H1 (cell line): ENCODE results near the gene BAD. TPM values are rescaled to one million over a fixed set of nuclear protein-coding genes. Genes with fewer than 3 reads are reported as not detected.

ENCODE experiments used
- CTCF ChIA-PET: fragments of 300-600 bp; sonication (Branson Sonifier 250); formaldehyde crosslinking; loops from one replicate; lab custom pipeline; 2021; ENCODE audit not compliant: partially characterized antibody; lab: Charles Lee
- POLR2A ChIA-PET: fragments of 300-600 bp; sonication (Branson Sonifier 250); formaldehyde crosslinking; loops from one replicate; lab custom pipeline; 2021; ENCODE audit warnings: inconsistent platforms; ENCODE audit not compliant: partially characterized antibody; lab: Charles Lee
- DNase-seq, 2 experiments: peaks; one replicate each; pipeline versions ENCODE4 v3.0.0 to v3.0.0-alpha.2; 2010 to 2022; ENCODE audit warnings: low spot score in 2 of 2, low read depth in 1 of 2, mixed read lengths in 1 of 2
- FAIRE-seq: peaks from 2 replicates; lab custom pipeline; 2011; peaks lifted over from hg19 to GRCh38; lab: Jason Lieb, UNC
- H2AFZ ChIP-seq: 2 replicates; pipeline ENCODE4 v1.8.1; 2012; ENCODE audit warnings: low read length, inconsistent platforms
- H2AK5ac ChIP-seq: 2 replicates; pipeline ENCODE4 v1.6.1; 2013; ENCODE audit warnings: low read depth, low read length
- H2BK120ac ChIP-seq: replicated peaks from 2 replicates; pipeline ENCODE3; 2013; ENCODE audit warnings: low read depth, low read length, inconsistent platforms
- H2BK12ac ChIP-seq: 2 replicates; pipeline ENCODE4 v1.6.1; 2013; ENCODE audit warnings: low read depth, low read length
- H2BK15ac ChIP-seq: 2 replicates; pipeline ENCODE4 v1.6.1; 2013; ENCODE audit warnings: low read length
- H2BK20ac ChIP-seq: 2 replicates; pipeline ENCODE4 v1.6.1; 2013; ENCODE audit warnings: low read length
- H2BK5ac ChIP-seq: 2 replicates; pipeline ENCODE4 v1.6.1; 2013; ENCODE audit warnings: low read depth, low read length
- H3K14ac ChIP-seq: 2 replicates; pipeline ENCODE4 v1.6.1; 2013; ENCODE audit warnings: inconsistent platforms; ENCODE audit not compliant: insufficient read length
- H3K18ac ChIP-seq: 2 replicates; pipeline ENCODE4 v1.6.1; 2013; ENCODE audit warnings: low read length; ENCODE audit errors: extremely low read depth
- H3K23ac ChIP-seq: 2 replicates; pipeline ENCODE4 v1.6.1; 2013; ENCODE audit warnings: inconsistent platforms; ENCODE audit not compliant: insufficient read length
- H3K23me2 ChIP-seq: 2 replicates; pipeline ENCODE4 v1.6.1; 2013; ENCODE audit warnings: low read depth, low read length
- H3K27ac ChIP-seq: 2 replicates; pipeline ENCODE4 v1.6.1; 2011; ENCODE audit warnings: low read depth, low read length, inconsistent platforms
- H3K27me3 ChIP-seq, 4 experiments: replicated peaks in 1 of 4; 1 replicate in 1 of 4; 2 replicates in 3 of 4; pipeline versions ENCODE4 v1.6.1 to v1.8.1; 2011 to 2013; ENCODE audit warnings: low read length in 3 of 4, mild to moderate bottlenecking in 3 of 4, inconsistent platforms in 2 of 4, mixed read lengths in 2 of 4, moderate library complexity in 1 of 4; ENCODE audit not compliant: control insufficient read depth in 3 of 4, insufficient read depth in 3 of 4; ENCODE audit errors: extremely low read depth in 1 of 4
- H3K36me3 ChIP-seq, 4 experiments: 2 replicates each; pipeline versions ENCODE4 v1.6.1 to v1.8.1; 2011 to 2013; ENCODE audit warnings: mild to moderate bottlenecking in 4 of 4, low read length in 3 of 4, moderate library complexity in 2 of 4, control low read depth in 1 of 4, inconsistent platforms in 1 of 4; ENCODE audit not compliant: insufficient read depth in 4 of 4, control insufficient read depth in 2 of 4
- H3K4ac ChIP-seq: replicated peaks from 2 replicates; pipeline ENCODE3; 2013; ENCODE audit warnings: low read length, low read depth, mixed read lengths, inconsistent platforms; ENCODE audit not compliant: insufficient read length
- H3K4me1 ChIP-seq, 4 experiments: replicated peaks in 1 of 4; 1 replicate in 1 of 4; 2 replicates in 3 of 4; pipeline versions ENCODE4 v1.6.1 to v1.8.1; 2011 to 2013; ENCODE audit warnings: low read length in 3 of 4, inconsistent platforms in 2 of 4, mixed read lengths in 1 of 4; ENCODE audit not compliant: insufficient read depth in 4 of 4, control insufficient read depth in 3 of 4
- H3K4me2 ChIP-seq, 2 experiments: 2 replicates each; pipeline versions ENCODE4 v1.6.1 to v1.8.1; 2011 to 2013; ENCODE audit warnings: low read depth in 2 of 2, low read length in 2 of 2, control low read depth in 1 of 2, inconsistent platforms in 1 of 2, mild to moderate bottlenecking in 1 of 2; ENCODE audit not compliant: insufficient read depth in 1 of 2
- H3K4me3 ChIP-seq, 4 experiments: fragments of 200-600, 300-600 bp in 1 of 4; sonication (generic), shearing (Covaris generic), sonication (Bioruptor Twin) in 1 of 4; 2 replicates each; pipeline versions ENCODE4 v1.5.1 to v1.8.1; 2011 to 2016; ENCODE audit warnings: low read length in 4 of 4, low read depth in 3 of 4, control low read depth in 2 of 4, inconsistent platforms in 2 of 4, mild to moderate bottlenecking in 2 of 4, mixed read lengths in 1 of 4, moderate library complexity in 1 of 4; ENCODE audit not compliant: insufficient read depth in 2 of 4; ENCODE audit errors: extremely low read depth in 1 of 4
- H3K56ac ChIP-seq: replicated peaks from 2 replicates; pipeline ENCODE3; 2013; ENCODE audit warnings: low read depth, mild to moderate bottlenecking, mixed read lengths, low read length, inconsistent platforms; ENCODE audit not compliant: insufficient read length
- H3K79me1 ChIP-seq: 2 replicates; pipeline ENCODE4 v1.6.1; 2013; ENCODE audit warnings: low read depth, low read length, control low read depth
- H3K79me2 ChIP-seq, 2 experiments: 2 replicates each; pipeline versions ENCODE4 v1.6.1 to v1.8.1; 2012 to 2013; ENCODE audit warnings: low read length in 2 of 2, mild to moderate bottlenecking in 2 of 2, inconsistent platforms in 1 of 2; ENCODE audit not compliant: insufficient read depth in 2 of 2, control insufficient read depth in 1 of 2
- H3K9ac ChIP-seq, 4 experiments: replicated peaks in 1 of 4; 1 replicate in 1 of 4; 2 replicates in 3 of 4; pipeline versions ENCODE4 v1.6.1 to v1.8.1; 2011 to 2013; ENCODE audit warnings: low read depth in 3 of 4, low read length in 3 of 4, control low read depth in 2 of 4, mild to moderate bottlenecking in 2 of 4, moderate library complexity in 2 of 4, inconsistent platforms in 1 of 4; ENCODE audit errors: extremely low read depth in 1 of 4
- H3K9me3 ChIP-seq, 2 experiments: 2 replicates each; pipeline versions ENCODE4 v1.6.1 to v1.8.1; 2012 to 2013; ENCODE audit warnings: mild to moderate bottlenecking in 2 of 2, moderate library complexity in 2 of 2, control low read depth in 1 of 2, inconsistent platforms in 1 of 2, low read depth in 1 of 2, low read length in 1 of 2, mixed read lengths in 1 of 2; ENCODE audit not compliant: insufficient read depth in 2 of 2
- H4K20me1 ChIP-seq, 2 experiments: replicated peaks in 1 of 2; 2 replicates each; pipeline versions ENCODE3 to v1.8.1; 2011 to 2013; ENCODE audit warnings: inconsistent platforms in 2 of 2, low read length in 2 of 2, mild to moderate bottlenecking in 1 of 2; ENCODE audit not compliant: insufficient read depth in 2 of 2, control insufficient read depth in 1 of 2
- H4K5ac ChIP-seq: 2 replicates; pipeline ENCODE4 v1.6.1; 2013; ENCODE audit warnings: low read length, low read depth, mixed read lengths, inconsistent platforms; ENCODE audit not compliant: insufficient read length
- H4K8ac ChIP-seq: 2 replicates; pipeline ENCODE4 v1.8.0; 2013; ENCODE audit warnings: mild to moderate bottlenecking, moderate library complexity, low read length, inconsistent platforms; ENCODE audit not compliant: insufficient read depth; ENCODE audit errors: extremely low read depth
- H4K91ac ChIP-seq: replicated peaks from 2 replicates; pipeline ENCODE3; 2013; ENCODE audit warnings: low read length, mixed read lengths, inconsistent platforms; ENCODE audit not compliant: insufficient read length
- EZH2 ChIP-seq: fragments of 200-600 bp; sonication (generic); IDR thresholded peaks from 2 replicates; pipeline ENCODE4 v1.7.1; 2012; ENCODE audit warnings: low read depth, mild to moderate bottlenecking, moderate library complexity, low read length, inconsistent platforms; ENCODE audit not compliant: severe bottlenecking
- GABPA ChIP-seq: IDR thresholded peaks from 2 replicates; pipeline ENCODE4 v1.6.1; 2011; ENCODE audit warnings: mild to moderate bottlenecking, low read length, moderate library complexity, borderline replicate concordance; ENCODE audit not compliant: insufficient read depth
- WGBS, 2 experiments: shearing (Covaris generic) in 1 of 2; methylation state at CpG; one replicate each; pipeline versions ENCODE4 v1.1.6 to v1.1.7; 2013 to 2015; ENCODE audit warnings: low lambda C conversion rate in 2 of 2, mixed read lengths in 2 of 2, inconsistent platforms in 1 of 2, low coverage in 1 of 2, missing lambda C conversion rate in 1 of 2; ENCODE audit not compliant: insufficient replicate concordance in 2 of 2, insufficient coverage in 1 of 2, insufficient read length in 1 of 2; ENCODE audit errors: extremely low coverage in 1 of 2, missing lambda C conversion rate in 1 of 2; 5-methylcytosine and 5-hydroxymethylcytosine counted together
- polyA plus RNA-seq, 7 experiments: library from polyadenylated mRNA; depleted of rRNA in 3 of 7; stranded (reverse) in 5 of 7; unstranded in 2 of 7; fragments of >200 nt in 5 of 7; fragments of 200-250 nt in 2 of 7; gene quantifications; 1 replicate in 5 of 7; 2 replicates in 1 of 7; 4 replicates in 1 of 7; pipeline versions ENCODE4 v1.2.1 to v1.2.3, GENCODE V29; 2011 to 2013; ENCODE audit warnings: missing spikeins in 2 of 7, mixed read lengths in 2 of 7
- total RNA-seq: library from RNA; stranded (reverse); fragmentation: NEBNext Ultra II Directional; extraction: Animal tissue kit (Norgen Biotek cat#: 25700); gene quantifications from 2 replicates; pipeline ENCODE4 v1.2.1, GENCODE V29; 2021

Gene BAD
- total and polyA plus RNA-seq, 2 of the 8 experiments (the other 6 are each of a cell fraction or from before 2014, with no cell fraction given) = 23.1 to 33.7 TPM

- TF ChIP-seq EZH2 = peak; percentile 25
- no peak for TF ChIP-seq GABPA
- no peak overlapping the region for H2AK5ac ChIP-seq
- peak overlapping the region; percentile 40; the same call in 1 of the 2 replicates for H2BK15ac ChIP-seq
- H4K5ac ChIP-seq = no peak overlapping the region
- no peak overlapping the region for H3K9ac ChIP-seq
- no peak overlapping the region for H3K4me3 ChIP-seq
- H3K4me2 ChIP-seq = no peak overlapping the region
- POLR2A ChIA-PET = no interaction called here
- H3K79me2 ChIP-seq = no peaks in the 10 kb centered on the region
- H2BK120ac ChIP-seq = no peak overlapping the region
- H3K14ac ChIP-seq = no peak overlapping the region
- H3K4ac ChIP-seq = no peak overlapping the region
- H4K91ac ChIP-seq = no peak overlapping the region
- no peaks in the 10 kb centered on the region for H3K9me3 ChIP-seq
- H4K20me1 ChIP-seq = peaks cover 5 to 24% of the 10 kb centered on the region in 2 experiments
- no peak overlapping the region for H2BK5ac ChIP-seq
- H3K79me1 ChIP-seq = no peaks in the 10 kb centered on the region
- H2BK20ac ChIP-seq = no peak overlapping the region
- no peak for DNase-seq
- H3K27ac ChIP-seq = no peak overlapping the region
- H3K23ac ChIP-seq = no peak overlapping the region
- H3K4me1 ChIP-seq = peaks cover 0 to 28% (median 12%) of the 10 kb centered on the region in 4 experiments; a peak in 5 of 7 replicates
- no peak overlapping the region for H2AFZ ChIP-seq
- peaks cover 88 to 100% (median 98%) of the 10 kb centered on the region in 4 experiments for H3K27me3 ChIP-seq
- no peak overlapping the region for H2BK12ac ChIP-seq
- H3K18ac ChIP-seq = no peak overlapping the region
- peaks cover 0 to 9% (median 0%) of the 10 kb centered on the region in 4 experiments; a peak in 1 of 8 replicates for H3K36me3 ChIP-seq
- no peak overlapping the region for H4K8ac ChIP-seq
- CTCF ChIA-PET = interaction anchor here (0.7 to 2.2 kb wide), 6 partner anchors 9 to 1915 kb away, joined by 3 to 10 read pairs (median 3); partner anchors contain the start of genes BAD and GPR137
- H3K23me2 ChIP-seq = peaks cover 5% of the 10 kb centered on the region; the same call in 1 of the 2 replicates
- H3K56ac ChIP-seq = no peak overlapping the region
- FAIRE-seq = no peak
- WGBS, 2 experiments = 54% methylated on average over 2 of the region's 3 CpGs; no CpG with 5 or more reads in 1 of the 2 experiments
Measured at GRCh38 chr11:64294774-64295173, 10.3 kb upstream of the BAD start.
